ENCODE measurements around the gene CELSR2. TPM values are rescaled to one million over a fixed set of nuclear protein-coding genes. Genes with fewer than 3 reads are reported as not detected.

CELSR2 gene
- total and polyA plus RNA-seq, 2 donors (not counting 1 experiment from before 2014, with no cell fraction given) = 0.57 to 2.7 TPM

DNA sequence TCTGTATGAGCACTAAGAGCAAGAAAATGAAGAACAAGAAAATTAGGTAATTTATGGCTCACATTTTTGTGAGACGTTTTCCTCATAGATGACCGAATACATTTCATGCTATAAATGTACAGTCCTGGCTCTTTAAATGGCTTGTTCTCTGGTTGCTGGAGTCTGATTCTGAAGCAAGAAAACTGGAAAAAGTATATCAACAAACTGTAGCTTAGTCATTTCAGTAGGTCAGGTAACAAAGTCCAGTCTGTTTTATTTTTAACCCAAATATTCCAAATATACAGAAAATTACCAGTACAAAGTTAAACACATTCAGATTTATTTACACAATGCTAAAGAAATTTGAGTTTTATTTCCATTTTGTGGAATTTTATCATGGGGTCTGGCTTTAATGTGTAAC is 60.0 kb downstream of the CELSR2 start:
- Histone ChIP-seq H3K9ac (ENCODE audit: low read length) (no peak overlapping the region), H3K36me3 (replicated peaks in 1 of 2; ENCODE audit: control extremely low read depth in 1 of 2, control insufficient read depth in 1 of 2, extremely low read depth in 1 of 2, insufficient read depth in 2 of 2, low read length in 1 of 2) (no peaks in the 10 kb centered on the region), H3K79me2 (ENCODE audit: control insufficient read depth, insufficient read depth, low read length) (no peaks in the 10 kb centered on the region), H3K27me3 (replicated peaks in 1 of 4; ENCODE audit: control extremely low read depth in 1 of 4, control insufficient read depth in 3 of 4, insufficient read depth in 4 of 4, low read length in 3 of 4) (peaks cover 0 to 7% (median 3%) of the 10 kb centered on the region in 4 experiments), H3K4me2 (replicated peaks; ENCODE audit: low read depth, low read length, poor library complexity, severe bottlenecking) (no peak overlapping the region), H3K27ac (ENCODE audit: low read length in 2 of 2) (no peak overlapping the region), H3K4me1 (ENCODE audit: control insufficient read depth in 2 of 2, insufficient read depth in 2 of 2, low read length in 2 of 2) (peaks cover 19 to 20% of the 10 kb centered on the region in 2 donors), H3K9me3 (ENCODE audit: control extremely low read depth in 1 of 3, control insufficient read depth in 2 of 3, insufficient read depth in 1 of 3, low read length in 2 of 3) (no peaks in the 10 kb centered on the region), H2AFZ (ENCODE audit: insufficient read depth, low read depth, low read length, poor library complexity, severe bottlenecking) (no peak overlapping the region), H3K4me3 (ENCODE audit: control extremely low read depth in 1 of 5, extremely low read depth in 1 of 5, insufficient read depth in 1 of 5, low read depth in 2 of 5, low read length in 4 of 5) (no peak overlapping the region), H4K20me1 (ENCODE audit: control insufficient read depth, insufficient read depth, low read length, poor library complexity, severe bottlenecking) (no peaks in the 10 kb centered on the region)
- ChIA-PET POLR2A (interaction anchor here (0.6 kb wide), 1 partner anchor 233 kb away, joined by 7 read pairs; the partner anchor contains the start of gene TAF13), CTCF (interaction anchor here (0.5 to 1.0 kb wide), 2 partner anchors 30 to 31 kb away, joined by 3 to 6 read pairs; no protein-coding TSS in a partner anchor)
- no peak overlapping the region for H3K4me3 Mint-ChIP-seq
- no peaks in the 10 kb centered on the region for H3K9me3 Mint-ChIP-seq (ENCODE audit: insufficient read depth)
- intact Hi-C loops (cut with micrococcal nuclease) = no loop called here
- no peaks in the 10 kb centered on the region for H3K27me3 Mint-ChIP-seq
- H3K27ac Mint-ChIP-seq = no peak overlapping the region
- no peak for TF ChIP-seq EZH2 (IDR thresholded peaks at IDR 0.05; ENCODE audit: borderline replicate concordance, insufficient read depth, low read depth, low read length, poor library complexity, severe bottlenecking)
- TF ChIP-seq, protein P1, sequence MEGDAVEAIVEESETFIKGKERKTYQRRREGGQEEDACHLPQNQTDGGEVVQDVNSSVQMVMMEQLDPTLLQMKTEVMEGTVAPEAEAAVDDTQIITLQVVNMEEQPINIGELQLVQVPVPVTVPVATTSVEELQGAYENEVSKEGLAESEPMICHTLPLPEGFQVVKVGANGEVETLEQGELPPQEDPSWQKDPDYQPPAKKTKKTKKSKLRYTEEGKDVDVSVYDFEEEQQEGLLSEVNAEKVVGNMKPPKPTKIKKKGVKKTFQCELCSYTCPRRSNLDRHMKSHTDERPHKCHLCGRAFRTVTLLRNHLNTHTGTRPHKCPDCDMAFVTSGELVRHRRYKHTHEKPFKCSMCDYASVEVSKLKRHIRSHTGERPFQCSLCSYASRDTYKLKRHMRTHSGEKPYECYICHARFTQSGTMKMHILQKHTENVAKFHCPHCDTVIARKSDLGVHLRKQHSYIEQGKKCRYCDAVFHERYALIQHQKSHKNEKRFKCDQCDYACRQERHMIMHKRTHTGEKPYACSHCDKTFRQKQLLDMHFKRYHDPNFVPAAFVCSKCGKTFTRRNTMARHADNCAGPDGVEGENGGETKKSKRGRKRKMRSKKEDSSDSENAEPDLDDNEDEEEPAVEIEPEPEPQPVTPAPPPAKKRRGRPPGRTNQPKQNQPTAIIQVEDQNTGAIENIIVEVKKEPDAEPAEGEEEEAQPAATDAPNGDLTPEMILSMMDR (IDR thresholded peaks at IDR 0.05) = no peak
- ATAC-seq (ENCODE audit: low read depth) (no peak), DNase-seq (no peak)
- WGBS (ENCODE audit: insufficient coverage) = no CpG with 5 or more reads among the region's 2 CpGs
- peaks cover 14% of the 10 kb centered on the region for H3K4me1 Mint-ChIP-seq

DNA sequence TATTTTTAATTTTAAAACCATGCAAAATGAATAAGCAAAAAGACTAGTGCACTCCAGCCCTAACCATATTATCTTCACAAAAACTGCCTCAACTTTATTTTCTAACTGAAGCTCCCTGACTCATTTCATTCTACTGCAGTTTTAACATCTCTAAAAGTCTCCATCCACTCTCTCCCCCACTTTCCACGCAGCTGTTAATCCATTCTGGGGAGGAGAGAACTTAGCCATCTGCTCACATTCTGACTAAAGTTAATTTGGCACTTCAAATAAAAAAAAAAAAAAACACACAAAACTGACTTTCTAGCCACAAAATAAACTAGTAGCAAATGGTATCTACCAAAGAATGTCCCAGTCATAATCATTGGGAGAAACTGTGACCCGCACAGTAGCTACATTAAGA is 62.9 kb downstream of the CELSR2 start:
- Histone ChIP-seq H3K79me2 (ENCODE audit: control insufficient read depth, insufficient read depth, low read length) (no peaks in the 10 kb centered on the region), H3K36me3 (replicated peaks in 1 of 2; ENCODE audit: control extremely low read depth in 1 of 2, control insufficient read depth in 1 of 2, extremely low read depth in 1 of 2, insufficient read depth in 2 of 2, low read length in 1 of 2) (no peaks in the 10 kb centered on the region), H3K4me1 (ENCODE audit: control insufficient read depth in 2 of 2, insufficient read depth in 2 of 2, low read length in 2 of 2) (peaks cover 8 to 10% of the 10 kb centered on the region in 2 donors), H3K9ac (ENCODE audit: low read length) (no peak overlapping the region), H3K27me3 (replicated peaks in 1 of 4; ENCODE audit: control extremely low read depth in 1 of 4, control insufficient read depth in 3 of 4, insufficient read depth in 4 of 4, low read length in 3 of 4) (no peaks in the 10 kb centered on the region), H3K9me3 (ENCODE audit: control extremely low read depth in 1 of 3, control insufficient read depth in 2 of 3, insufficient read depth in 1 of 3, low read length in 2 of 3) (no peaks in the 10 kb centered on the region), H3K4me2 (replicated peaks; ENCODE audit: low read depth, low read length, poor library complexity, severe bottlenecking) (no peak overlapping the region), H2AFZ (ENCODE audit: insufficient read depth, low read depth, low read length, poor library complexity, severe bottlenecking) (no peak overlapping the region), H4K20me1 (ENCODE audit: control insufficient read depth, insufficient read depth, low read length, poor library complexity, severe bottlenecking) (no peaks in the 10 kb centered on the region), H3K4me3 (ENCODE audit: control extremely low read depth in 1 of 5, extremely low read depth in 1 of 5, insufficient read depth in 1 of 5, low read depth in 2 of 5, low read length in 4 of 5) (no peak overlapping the region), H3K27ac (ENCODE audit: low read length in 2 of 2) (no peak overlapping the region)
- TF ChIP-seq, protein P1 (IDR thresholded peaks at IDR 0.05) = no peak
- TF ChIP-seq EZH2 (IDR thresholded peaks at IDR 0.05; ENCODE audit: borderline replicate concordance, insufficient read depth, low read depth, low read length, poor library complexity, severe bottlenecking) = no peak
- DNase-seq = no peak
- H3K27me3 Mint-ChIP-seq = no peaks in the 10 kb centered on the region
- peaks cover 10% of the 10 kb centered on the region for H3K4me1 Mint-ChIP-seq
- no peak overlapping the region for H3K4me3 Mint-ChIP-seq
- ATAC-seq (ENCODE audit: low read depth) = no peak
- H3K9me3 Mint-ChIP-seq (ENCODE audit: insufficient read depth) = no peaks in the 10 kb centered on the region
- no peak overlapping the region for H3K27ac Mint-ChIP-seq
- POLR2A ChIA-PET = no interaction called here
- CTCF ChIA-PET = interaction anchor here (0.7 to 1.4 kb wide), 2 partner anchors 8 to 270 kb away, joined by 3 to 4 read pairs; no protein-coding TSS in a partner anchor
- WGBS (ENCODE audit: insufficient coverage) = no CpG with 5 or more reads among the region's 2 CpGs
- intact Hi-C loops (cut with micrococcal nuclease) = no loop called here

Data from B cell (primary cell).